Amygdala (tissue), 56 donors: ENCODE measurements around the gene ARHGEF19.

Source experiments
- DNase-seq, 56 donors: peaks; one replicate each; lab custom pipeline; 2025; lab: John Stamatoyannopoulos, UW

Gene ARHGEF19

GRCh38 chr1:16245476-16246196 is 33.2 kb upstream of the ARHGEF19 start:
- no peak for DNase-seq

- DNase-seq, result no peak
Measured at GRCh38 chr1:16244650-16245285, 32.3 kb upstream of the ARHGEF19 start.

- DNase-seq, result peak in 46 of 56 donors; percentile 9 to 86 (median 49)
Measured at GRCh38 chr1:16243936-16244649, 31.6 kb upstream of the ARHGEF19 start.

- no peak for DNase-seq
Measured at GRCh38 chr1:16243215-16243610, 30.8 kb upstream of the ARHGEF19 start.

GRCh38 chr1:16242556-16243214 is 30.2 kb upstream of the ARHGEF19 start:
- DNase-seq, result no peak

- DNase-seq, result no peak
Measured at GRCh38 chr1:16241221-16241708, 28.8 kb upstream of the ARHGEF19 start.

GRCh38 chr1:16239972-16240491 is 27.6 kb upstream of the ARHGEF19 start:
- DNase-seq, result no peak

GRCh38 chr1:16237343-16237830 is 24.9 kb upstream of the ARHGEF19 start:
- DNase-seq, result no peak

GRCh38 chr1:16236511-16237342 is 24.3 kb upstream of the ARHGEF19 start, which contains the start of gene CPLANE2:
CPLANE2 (minus strand) TSS chr1:16237183; CDS start chr1:16236742, 441 bp downstream.
- peak in 54 of 56 donors; percentile 33 to 91 (median 78) for DNase-seq

- no peak for DNase-seq
Measured at GRCh38 chr1:16235944-16236510, 23.6 kb upstream of the ARHGEF19 start.

GRCh38 chr1:16235347-16235746 is 22.9 kb upstream of the ARHGEF19 start:
- no peak for DNase-seq

- no peak for DNase-seq
Measured at GRCh38 chr1:16233431-16233830, 21.0 kb upstream of the ARHGEF19 start.

- DNase-seq, result no peak
Measured at GRCh38 chr1:16232316-16232710, 19.9 kb upstream of the ARHGEF19 start.

GRCh38 chr1:16231331-16232315 is 19.2 kb upstream of the ARHGEF19 start:
- peak in 1 of 56 donors; percentile 12 for DNase-seq

GRCh38 chr1:16230744-16231143 is 18.3 kb upstream of the ARHGEF19 start:
- DNase-seq, result no peak

- no peak for DNase-seq
Measured at GRCh38 chr1:16229976-16230740, 17.7 kb upstream of the ARHGEF19 start.
